ENCODE data around the gene MBD4.
"Not testable (repeated sequence)": the region's sequence is repeated elsewhere in the genome, so short reads cannot be mapped to it uniquely, and the experiment has no call there.

MBD4 gene

GRCh38 chr3:129429602-129430001, 10.1 kb downstream of the MBD4 start:
- DNase-seq (ENCODE audit: low spot score) = no peak

- no peak for DNase-seq (ENCODE audit: low spot score)
Measured at GRCh38 chr3:129429080-129429451, 10.7 kb downstream of the MBD4 start.

- DNase-seq (ENCODE audit: low spot score) = peak; percentile 98
Measured at GRCh38 chr3:129428376-129429079, 11.2 kb downstream of the MBD4 start, which contains the start of gene EFCAB12. EFCAB12 (minus strand) TSS chr3:129428636; CDS start chr3:129428488, 148 bp downstream.

- DNase-seq (ENCODE audit: low spot score) = no peak
Measured at GRCh38 chr3:129428007-129428375, 11.8 kb downstream of the MBD4 start.

GRCh38 chr3:129425619-129426018, 14.1 kb downstream of the MBD4 start:
- no peak for DNase-seq (ENCODE audit: low spot score)

- DNase-seq (ENCODE audit: low spot score) = no peak
Measured at GRCh38 chr3:129425213-129425612, 14.5 kb downstream of the MBD4 start.

GRCh38 chr3:129424185-129424841, 15.4 kb downstream of the MBD4 start:
- DNase-seq (ENCODE audit: low spot score) = no peak

- no peak for DNase-seq (ENCODE audit: low spot score)
Measured at GRCh38 chr3:129422897-129423296, 16.9 kb downstream of the MBD4 start.

GRCh38 chr3:129421988-129422745, 17.6 kb downstream of the MBD4 start:
- no peak for DNase-seq (ENCODE audit: low spot score)

- DNase-seq (ENCODE audit: low spot score) = no peak
Measured at GRCh38 chr3:129421236-129421883, 18.4 kb downstream of the MBD4 start.

- no peak for DNase-seq (ENCODE audit: low spot score)
Measured at GRCh38 chr3:129419476-129419875, 20.3 kb downstream of the MBD4 start.

GRCh38 chr3:129418041-129418973, 21.4 kb downstream of the MBD4 start:
- no peak for DNase-seq (ENCODE audit: low spot score)

- no peak for DNase-seq (ENCODE audit: low spot score)
Measured at GRCh38 chr3:129417326-129417725, 22.4 kb downstream of the MBD4 start.

GRCh38 chr3:129416415-129416814, 23.3 kb downstream of the MBD4 start:
- no peak for DNase-seq (ENCODE audit: low spot score)

GRCh38 chr3:129415830-129416229, 23.9 kb downstream of the MBD4 start:
- no peak for DNase-seq (ENCODE audit: low spot score)

- no peak for DNase-seq (ENCODE audit: low spot score)
Measured at GRCh38 chr3:129415378-129415777, 24.4 kb downstream of the MBD4 start.

GRCh38 chr3:129413687-129414506, 25.9 kb downstream of the MBD4 start:
- DNase-seq (ENCODE audit: low spot score) = peak; percentile 48

GRCh38 chr3:129413238-129413637, 26.5 kb downstream of the MBD4 start:
- DNase-seq (ENCODE audit: low spot score) = not testable (repeated sequence)

GRCh38 chr3:129412542-129413198, 27.1 kb downstream of the MBD4 start:
- no peak for DNase-seq (ENCODE audit: low spot score)

GRCh38 chr3:129410971-129411370, 28.8 kb downstream of the MBD4 start:
- no peak for DNase-seq (ENCODE audit: low spot score)

Measured in GM03348 (cell line).